ENCODE data around the gene KCNAB2.
"Not testable (repeated sequence)": the region's sequence is repeated elsewhere in the genome, so short reads cannot be mapped to it uniquely, and the experiment has no call there.

The KCNAB2 gene

DNA sequence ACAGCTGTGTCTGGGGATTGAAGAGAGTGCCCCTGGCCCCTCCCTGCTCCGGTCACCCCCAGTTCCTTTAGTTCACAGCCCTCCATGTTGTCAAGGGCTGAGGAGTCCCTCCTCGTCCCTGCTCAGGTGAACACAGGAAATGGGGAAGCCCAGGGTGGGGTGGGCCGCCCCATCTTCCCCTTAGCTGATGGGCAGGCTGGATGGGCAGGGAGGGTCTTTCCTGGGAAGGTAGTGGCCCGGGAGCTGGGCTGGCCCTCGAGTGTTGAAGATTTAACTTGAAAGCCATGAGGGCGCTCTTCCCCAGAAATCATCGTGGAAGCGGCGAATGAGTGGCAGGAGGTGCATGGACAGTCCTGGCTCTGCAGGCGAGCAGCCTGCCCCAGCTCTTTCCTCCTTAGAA is 35.1 kb upstream of the KCNAB2 start:
- no peak for DNase-seq (ENCODE audit: low read depth in 2 of 2)

GRCh38 chr1:6011161-6011945 is 34.3 kb upstream of the KCNAB2 start:
- no peak for DNase-seq (ENCODE audit: low read depth in 2 of 2)

GRCh38 chr1:6011946-6012258 is 33.8 kb upstream of the KCNAB2 start:
- no peak for DNase-seq (ENCODE audit: low read depth in 2 of 2)

- DNase-seq (ENCODE audit: low read depth in 2 of 2): no peak
These were observed 33.0 kb upstream of the KCNAB2 start for GRCh38 chr1:6012529-6013318.

- DNase-seq (ENCODE audit: low read depth in 2 of 2): no peak
These were observed 32.2 kb upstream of the KCNAB2 start for GRCh38 chr1:6013491-6013890.

DNA sequence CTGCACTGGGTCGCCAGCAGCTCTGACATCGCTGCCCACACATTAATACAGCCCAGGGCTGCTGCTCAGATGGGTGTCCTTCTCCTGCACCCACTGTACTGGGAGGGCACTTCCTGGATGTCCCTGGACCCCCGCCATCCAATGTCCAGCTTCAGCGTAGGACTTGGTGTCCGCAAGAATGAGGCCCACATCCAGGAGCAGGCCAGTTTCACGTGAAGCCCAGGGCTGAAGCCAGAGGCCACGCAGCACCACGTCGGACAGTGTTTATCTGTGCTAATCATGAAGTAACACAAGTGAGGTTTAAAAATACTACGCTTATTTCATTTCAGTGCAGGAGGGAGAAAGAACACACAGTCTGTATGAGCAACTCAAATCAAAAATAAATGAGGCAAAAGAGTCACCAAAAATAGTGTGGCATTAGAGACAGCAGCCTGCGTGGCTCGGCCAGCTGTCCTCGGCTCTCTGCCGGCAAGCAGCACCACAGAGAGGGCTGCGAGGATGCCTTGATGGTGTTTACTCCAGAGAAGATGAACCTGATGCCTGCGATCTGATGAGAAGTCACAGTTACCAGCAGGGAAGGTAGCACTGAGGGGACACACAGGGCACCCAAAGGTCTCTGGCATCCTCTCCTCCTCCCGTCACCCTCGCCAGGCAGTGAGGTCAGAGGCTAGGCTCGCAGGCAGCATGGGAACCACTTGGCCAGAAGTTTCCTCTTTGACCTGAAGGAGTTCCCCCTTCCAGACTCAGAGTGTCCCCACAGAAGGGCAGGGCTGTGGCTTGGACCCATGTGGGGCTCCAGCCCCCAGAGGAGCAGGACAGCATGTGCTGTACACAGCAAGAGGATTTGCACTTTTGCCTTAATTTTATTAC is 31.3 kb upstream of the KCNAB2 start:
- no peak for DNase-seq (ENCODE audit: low read depth in 2 of 2)

DNA sequence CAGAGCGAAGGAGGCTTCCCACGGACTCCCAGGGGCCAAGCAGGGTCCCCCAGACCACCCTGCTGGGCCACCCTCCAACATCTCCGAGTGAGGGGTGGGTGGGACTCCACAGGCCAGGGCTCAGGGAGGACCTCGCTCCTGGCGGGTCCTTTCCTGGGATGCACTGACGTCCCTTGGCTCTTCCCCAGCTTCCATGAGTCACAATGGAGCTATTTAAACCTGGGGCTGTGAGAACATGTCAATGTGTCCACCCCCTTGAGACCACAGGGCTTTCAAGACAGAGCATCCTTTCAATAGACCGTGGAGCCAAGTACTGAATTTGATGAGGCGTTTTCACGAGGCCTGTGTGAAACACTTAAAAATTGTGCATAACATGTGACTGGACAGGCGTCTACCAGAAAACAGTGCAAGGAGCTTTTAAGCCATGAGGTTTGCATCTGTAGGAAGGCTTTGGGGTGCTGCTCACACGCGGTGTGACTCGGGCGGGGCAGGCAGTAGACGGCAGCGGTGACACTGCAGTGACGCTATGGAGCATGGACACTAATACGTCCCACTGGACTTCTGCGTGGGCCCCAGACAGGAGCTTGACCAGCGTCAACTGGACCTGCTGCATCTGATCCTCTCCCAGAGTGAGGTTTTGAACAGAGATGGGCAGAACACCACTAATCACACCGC is 29.4 kb upstream of the KCNAB2 start:
- DNase-seq (ENCODE audit: low read depth in 2 of 2): no peak

DNA sequence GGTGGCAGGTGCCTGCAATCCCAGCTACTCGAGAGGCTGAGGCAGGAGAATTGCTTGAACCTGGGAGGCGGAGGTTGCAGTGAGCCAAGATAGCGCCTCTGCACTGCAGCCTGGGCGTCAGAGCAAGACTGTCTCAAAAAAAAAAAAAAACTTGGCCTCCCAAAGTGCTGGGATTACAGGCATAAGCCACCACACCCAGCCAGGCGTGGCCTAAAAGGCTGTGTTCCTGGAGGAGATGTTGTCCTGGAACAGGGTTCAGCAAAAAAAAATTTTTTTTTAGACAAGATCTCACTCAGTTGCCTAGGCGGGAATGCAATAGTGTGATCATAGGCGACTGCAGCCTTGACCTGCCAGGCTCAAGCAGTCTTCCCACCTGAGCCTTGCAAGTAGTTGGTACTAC is 28.0 kb upstream of the KCNAB2 start:
- not testable (repeated sequence) for DNase-seq (ENCODE audit: low read depth in 2 of 2)

GRCh38 chr1:6019166-6019845 is 26.4 kb upstream of the KCNAB2 start:
- DNase-seq (ENCODE audit: low read depth in 2 of 2): no peak

- no peak for DNase-seq (ENCODE audit: low read depth in 2 of 2)
These were observed 23.5 kb upstream of the KCNAB2 start for GRCh38 chr1:6022193-6022592.

DNA sequence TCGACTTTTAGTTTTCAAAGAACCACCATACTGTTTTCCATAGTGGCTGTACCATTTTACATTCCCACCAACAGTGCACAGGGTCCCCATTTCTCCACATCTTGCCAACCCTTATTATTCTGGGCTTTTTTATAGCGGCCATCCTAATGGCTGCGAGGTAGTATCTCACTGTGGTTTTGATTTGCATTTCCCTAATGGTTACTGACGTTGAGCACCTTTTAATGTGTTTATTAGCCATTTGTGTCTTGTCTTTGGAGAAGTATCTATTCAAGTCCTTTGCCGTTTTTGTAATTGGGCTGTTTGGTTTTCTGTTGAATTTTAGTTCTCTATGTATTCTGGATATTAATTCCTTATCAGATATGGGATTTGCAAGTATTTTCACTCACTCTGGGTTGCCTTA is 22.3 kb upstream of the KCNAB2 start:
- no peak for DNase-seq (ENCODE audit: low read depth in 2 of 2)

DNA sequence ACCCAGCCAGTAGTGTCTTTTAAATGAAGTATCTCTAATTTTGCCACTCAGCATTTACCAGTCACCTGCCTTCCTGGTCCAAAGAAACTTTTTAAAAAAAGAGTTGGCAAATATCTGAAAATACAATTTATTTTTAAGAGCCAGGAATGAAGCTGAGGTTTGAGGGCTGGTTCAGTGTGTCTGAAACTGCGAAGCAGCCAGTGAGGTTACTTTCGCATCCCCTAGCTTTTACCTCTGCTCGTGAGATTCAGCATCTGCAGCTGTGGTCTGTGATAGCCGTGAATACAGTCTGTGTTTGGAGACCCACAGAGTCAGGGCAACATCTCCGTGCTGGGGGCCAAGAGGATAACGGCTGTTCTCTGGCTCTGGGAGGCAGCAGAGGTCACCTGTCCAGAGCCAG is 21.3 kb upstream of the KCNAB2 start:
- no peak for DNase-seq (ENCODE audit: low read depth in 2 of 2)

- no peak for DNase-seq (ENCODE audit: low read depth in 2 of 2)
These were observed 20.2 kb upstream of the KCNAB2 start for GRCh38 chr1:6025269-6026094.

- peak; percentile 90 to 94 for DNase-seq (ENCODE audit: low read depth in 2 of 2)
These were observed 19.4 kb upstream of the KCNAB2 start for GRCh38 chr1:6026095-6026809.

- DNase-seq (ENCODE audit: low read depth in 2 of 2): peak in 1 of 2 donors; percentile 14
These were observed 18.1 kb upstream of the KCNAB2 start for GRCh38 chr1:6027591-6027990.

DNA sequence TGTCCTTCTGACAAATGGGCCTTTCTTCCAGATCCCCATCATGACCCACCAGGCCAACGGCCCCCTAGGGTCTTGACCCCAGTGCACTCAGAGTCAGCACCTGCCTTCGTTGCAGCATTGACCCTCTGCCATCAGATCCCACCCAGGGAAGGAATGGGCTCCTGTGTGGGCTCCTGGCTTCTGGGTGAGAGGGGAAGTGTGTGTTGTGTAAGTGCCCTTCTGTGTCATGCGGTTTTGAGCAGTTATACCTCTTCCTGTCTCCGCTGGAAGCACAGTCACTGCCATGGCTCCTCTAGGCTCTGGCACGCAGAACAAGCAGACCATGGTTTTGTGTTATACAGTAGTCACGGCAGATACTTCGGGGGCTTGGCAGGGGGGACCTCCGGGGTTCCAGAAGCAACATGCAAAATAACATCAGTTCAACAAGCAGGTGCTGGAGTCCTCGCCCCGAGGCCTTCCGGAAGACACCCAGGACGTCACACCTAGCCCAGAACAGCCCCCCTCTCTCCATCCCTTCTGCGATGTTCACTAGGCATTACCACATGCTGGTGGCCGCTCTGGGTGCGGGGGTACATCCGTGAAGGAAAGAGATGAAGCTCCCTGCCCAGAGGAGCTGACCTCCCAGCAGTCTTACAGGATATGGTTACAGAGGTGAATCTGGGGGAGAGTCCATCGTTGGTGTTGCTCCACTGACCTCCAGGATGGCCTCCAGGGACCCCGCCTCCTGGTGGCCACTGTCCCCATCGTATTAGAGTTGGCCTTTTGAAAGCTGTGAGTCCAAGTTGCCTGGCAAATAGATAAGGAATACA is 17.4 kb upstream of the KCNAB2 start:
- peak; percentile 43 to 45 for DNase-seq (ENCODE audit: low read depth in 2 of 2)

DNA sequence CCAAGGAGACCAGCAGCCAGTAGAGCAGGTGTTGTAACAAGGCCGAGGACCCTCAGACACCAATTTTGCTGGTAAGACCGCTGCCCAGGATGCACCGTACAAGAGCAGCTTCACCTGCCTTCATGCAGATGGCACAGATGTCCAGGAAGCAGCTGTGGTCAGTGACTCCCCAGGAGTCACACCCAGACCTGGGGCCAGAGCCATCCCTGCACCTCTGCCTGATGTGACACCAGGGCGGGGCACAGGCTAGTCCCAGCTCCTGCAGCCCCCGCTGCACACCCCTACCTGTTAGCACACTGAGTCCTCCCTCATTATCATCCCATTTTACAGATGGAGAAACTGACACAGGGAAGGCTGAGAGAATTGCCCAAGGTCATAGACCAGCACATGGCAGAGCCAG is 16.3 kb upstream of the KCNAB2 start:
- DNase-seq (ENCODE audit: low read depth in 2 of 2): no peak

DNA sequence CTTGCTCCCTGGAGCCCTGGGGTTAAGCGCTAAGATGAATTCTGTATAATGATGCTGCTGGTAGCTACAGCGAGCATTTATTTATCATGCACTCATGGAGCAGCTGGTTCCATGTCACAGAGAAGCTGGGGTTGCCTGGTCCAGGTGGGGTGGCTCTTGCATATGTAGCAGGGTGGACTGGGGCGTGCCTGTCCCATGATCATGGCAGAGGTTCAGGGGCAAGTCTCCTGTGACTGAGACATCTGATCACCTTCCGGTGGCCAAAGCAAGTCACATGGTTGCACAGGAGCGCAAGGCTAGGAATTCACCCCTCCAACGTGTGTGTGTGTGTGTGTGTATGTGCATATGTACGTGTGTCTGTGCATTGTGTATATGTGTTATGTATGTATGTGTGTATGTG is 15.6 kb upstream of the KCNAB2 start:
- DNase-seq (ENCODE audit: low read depth in 2 of 2): no peak

All from stimulated activated CD4-positive, alpha-beta T cell treated with anti-CD3 and anti-CD28 coated beads, Interleukin-15, amount 100 ng/mL, for 48 hours (primary cell).